ENCODE measurements around the gene FGFR3.

DNA sequence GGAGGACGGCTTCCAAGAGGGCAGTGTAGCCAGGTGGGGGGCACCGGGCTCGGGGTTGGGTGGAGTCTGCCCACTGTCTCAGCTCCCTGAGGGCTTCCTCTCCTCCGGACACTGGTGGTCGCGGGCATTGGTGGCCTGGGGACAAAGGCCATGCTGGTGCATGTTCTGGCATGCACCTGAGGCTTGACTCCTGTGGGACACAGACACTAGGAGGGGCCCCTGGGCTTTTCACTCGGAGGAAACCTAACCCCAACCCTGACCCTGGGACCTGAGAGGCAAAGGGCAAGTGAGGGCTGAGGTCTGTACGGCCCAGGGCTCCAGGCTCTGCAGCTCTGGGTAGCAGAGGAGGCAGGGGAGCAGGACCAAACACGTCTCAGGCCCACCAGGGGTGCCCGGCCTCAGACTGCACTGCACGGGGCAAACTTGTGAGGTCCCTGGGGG lies 22.3 kb upstream of the FGFR3 start:
- no peak for TF ChIP-seq TAF1 (IDR thresholded peaks at IDR 0.05; ENCODE audit: low read depth, low read length)
- TF ChIP-seq POLR2A (IDR thresholded peaks at IDR 0.05; ENCODE audit: low read depth, low read length) = no peak
- TF ChIP-seq SPI1 (IDR thresholded peaks at IDR 0.05; ENCODE audit: low read depth, low read length) = no peak
- no peak for TF ChIP-seq POLR2AphosphoS5 (IDR thresholded peaks at IDR 0.05; ENCODE audit: low read depth, low read length)
- no peak for TF ChIP-seq PAX5 (IDR thresholded peaks at IDR 0.05; ENCODE audit: insufficient read depth, low read length, severe bottlenecking)
